Upper lobe of left lung (tissue), 4 donors: ENCODE results near the gene ATP6V1D.

Source experiments
- EP300 ChIP-seq, 4 donors: sonication (generic); formaldehyde crosslinking; IDR thresholded peaks; one replicate each; pipeline ENCODE4 v1.5.1; 2017; ENCODE audit warnings: antibody characterized with exemption in 4 of 4, control low read depth in 2 of 4
- TF ChIP-seq, protein P1 (sequence below), 6 experiments: fragments of 450-650 bp in 4 of 6; fragments of 200-600 bp in 2 of 6; sonication (generic) in 2 of 6; IDR thresholded peaks; one replicate each; pipeline ENCODE4 v1.5.1; 2016 to 2019; ENCODE audit warnings: antibody characterized with exemption in 6 of 6

DNA sequence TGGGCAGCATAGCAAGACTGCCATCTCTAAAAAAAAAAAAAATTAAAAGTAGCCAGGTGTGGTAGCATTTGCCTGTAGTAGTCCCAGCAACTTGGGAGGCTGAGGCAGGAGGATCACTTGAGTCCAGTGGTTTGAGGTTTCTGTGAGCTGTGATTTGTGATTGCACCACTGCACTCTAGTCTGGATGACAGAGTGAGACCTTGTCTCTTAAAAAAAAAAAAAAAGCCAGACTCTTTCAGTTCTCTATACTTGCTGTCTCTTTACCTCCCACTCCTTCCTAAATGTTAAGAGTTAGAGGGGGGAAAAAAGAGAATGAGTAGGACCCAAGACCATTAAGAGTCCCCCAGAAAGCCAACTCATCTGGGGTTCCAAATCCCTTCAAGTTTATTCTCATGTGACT is 18.3 kb upstream of the ATP6V1D start:
- TF ChIP-seq, protein P1, sequence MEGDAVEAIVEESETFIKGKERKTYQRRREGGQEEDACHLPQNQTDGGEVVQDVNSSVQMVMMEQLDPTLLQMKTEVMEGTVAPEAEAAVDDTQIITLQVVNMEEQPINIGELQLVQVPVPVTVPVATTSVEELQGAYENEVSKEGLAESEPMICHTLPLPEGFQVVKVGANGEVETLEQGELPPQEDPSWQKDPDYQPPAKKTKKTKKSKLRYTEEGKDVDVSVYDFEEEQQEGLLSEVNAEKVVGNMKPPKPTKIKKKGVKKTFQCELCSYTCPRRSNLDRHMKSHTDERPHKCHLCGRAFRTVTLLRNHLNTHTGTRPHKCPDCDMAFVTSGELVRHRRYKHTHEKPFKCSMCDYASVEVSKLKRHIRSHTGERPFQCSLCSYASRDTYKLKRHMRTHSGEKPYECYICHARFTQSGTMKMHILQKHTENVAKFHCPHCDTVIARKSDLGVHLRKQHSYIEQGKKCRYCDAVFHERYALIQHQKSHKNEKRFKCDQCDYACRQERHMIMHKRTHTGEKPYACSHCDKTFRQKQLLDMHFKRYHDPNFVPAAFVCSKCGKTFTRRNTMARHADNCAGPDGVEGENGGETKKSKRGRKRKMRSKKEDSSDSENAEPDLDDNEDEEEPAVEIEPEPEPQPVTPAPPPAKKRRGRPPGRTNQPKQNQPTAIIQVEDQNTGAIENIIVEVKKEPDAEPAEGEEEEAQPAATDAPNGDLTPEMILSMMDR (IDR thresholded peaks at IDR 0.05): no peak
- TF ChIP-seq EP300 (IDR thresholded peaks at IDR 0.05): no peak
